Measurements from ENCODE around the gene VWF.

VWF gene

GRCh38 chr12:6085841-6086240 lies 38.6 kb downstream of the VWF start:
- intact Hi-C loops (cut with DNase I): loop anchor here (10.0 kb wide), 1 partner anchor 49 kb away; no protein-coding TSS in a partner anchor
- DNase-seq: peak in 2 of 42 donors; percentile 13 to 39

- intact Hi-C loops (cut with DNase I): loop anchor here (10.0 kb wide), 1 partner anchor 50 kb away; no protein-coding TSS in a partner anchor
Measured at GRCh38 chr12:6084969-6085450, 39.5 kb downstream of the VWF start.

GRCh38 chr12:6084261-6084968 lies 40.1 kb downstream of the VWF start:
- intact Hi-C loops (cut with DNase I): loop anchor here (10.0 kb wide), 1 partner anchor 50 kb away; no protein-coding TSS in a partner anchor
- peak in 24 of 42 donors; percentile 15 to 68 (median 37) for DNase-seq

More at GRCh38 chr12:6084969-6085450, 39.5 kb downstream of the VWF start:
- DNase-seq: peak in 3 of 42 donors; percentile 13 to 21 (median 16)

GRCh38 chr12:6083601-6084000 lies 40.9 kb downstream of the VWF start:
- DNase-seq: peak in 2 of 42 donors; percentile 5 to 10
- intact Hi-C loops (cut with DNase I): loop anchor here (10.0 kb wide), 1 partner anchor 51 kb away; no protein-coding TSS in a partner anchor

GRCh38 chr12:6082613-6083012 lies 41.9 kb downstream of the VWF start:
- intact Hi-C loops (cut with DNase I): loop anchor here (10.0 kb wide), 1 partner anchor 52 kb away; no protein-coding TSS in a partner anchor
- DNase-seq: peak in 3 of 42 donors; percentile 4 to 11 (median 5)

GRCh38 chr12:6080149-6081045 lies 44.1 kb downstream of the VWF start:
- peak in 2 of 42 donors; percentile 2 to 12 for DNase-seq
- intact Hi-C loops (cut with DNase I): loop anchor here (10.0 kb wide), 1 partner anchor 54 kb away; no protein-coding TSS in a partner anchor

GRCh38 chr12:6078398-6079096 lies 45.9 kb downstream of the VWF start:
- intact Hi-C loops (cut with DNase I): no loop called here
- peak in 1 of 42 donors; percentile 7 for DNase-seq

- intact Hi-C loops (cut with DNase I): loop anchor here (2.0 kb wide), 1 partner anchor 15 kb away; no protein-coding TSS in a partner anchor
- no peak for DNase-seq
Measured at GRCh38 chr12:6077692-6078083, 46.8 kb downstream of the VWF start.

- intact Hi-C loops (cut with DNase I): loop anchor here (2.0 kb wide), 1 partner anchor 16 kb away; no protein-coding TSS in a partner anchor
- no peak for DNase-seq
Measured at GRCh38 chr12:6076776-6077691, 47.4 kb downstream of the VWF start.

GRCh38 chr12:6076346-6076745 lies 48.1 kb downstream of the VWF start:
- intact Hi-C loops (cut with DNase I): loop anchor here (2.0 kb wide), 1 partner anchor 16 kb away; no protein-coding TSS in a partner anchor
- no peak for DNase-seq

- DNase-seq: no peak
- intact Hi-C loops (cut with DNase I): no loop called here
Measured at GRCh38 chr12:6074979-6075585, 49.4 kb downstream of the VWF start.

- intact Hi-C loops (cut with DNase I): no loop called here
- DNase-seq: no peak
Measured at GRCh38 chr12:6074427-6074826, 50.0 kb downstream of the VWF start.

GRCh38 chr12:6073426-6073825 lies 51.0 kb downstream of the VWF start:
- intact Hi-C loops (cut with DNase I): no loop called here

GRCh38 chr12:6072302-6072752 lies 52.1 kb downstream of the VWF start:
- no peak for DNase-seq
- intact Hi-C loops (cut with DNase I): no loop called here

More at GRCh38 chr12:6073426-6073825, 51.0 kb downstream of the VWF start:
- no peak for DNase-seq

- DNase-seq: no peak
- intact Hi-C loops (cut with DNase I): no loop called here
Measured at GRCh38 chr12:6071589-6071988, 52.9 kb downstream of the VWF start.

- intact Hi-C loops (cut with DNase I): no loop called here
- DNase-seq: no peak
Measured at GRCh38 chr12:6070472-6071257, 53.8 kb downstream of the VWF start.
